Lung (tissue), 12 donors: Measurements from ENCODE around the gene FRYL. TPM values are rescaled to one million over a fixed set of nuclear protein-coding genes. Genes with fewer than 3 reads are reported as not detected.

ENCODE experiments used
- ATAC-seq: fragments of 200-7000 bp; cut with Tn5 transposase; one replicate; pipeline ENCODE4 v1.9.1; 2020; ENCODE audit warnings: moderate number of reproducible peaks; ENCODE audit not compliant: insufficient read depth, low FRiP score
- DNase-seq, 3 donors: peaks; one replicate each; pipeline ENCODE4 v3.0.0-alpha.2; 2013 to 2017
- H3K27ac ChIP-seq, 2 donors: one replicate each; pipeline ENCODE4 v1.5.1; 2013; ENCODE audit warnings: mild to moderate bottlenecking in 2 of 2, moderate library complexity in 2 of 2, control low read depth in 1 of 2, inconsistent platforms in 1 of 2, low read depth in 1 of 2, low read length in 1 of 2
- H3K27me3 ChIP-seq, 3 donors: one replicate each; pipeline ENCODE4 v1.5.1; 2013; ENCODE audit warnings: low read length in 2 of 3; ENCODE audit not compliant: control insufficient read depth in 3 of 3, insufficient read depth in 3 of 3
- H3K36me3 ChIP-seq, 4 donors: one replicate each; pipeline ENCODE4 v1.5.1; 2013; ENCODE audit warnings: low read length in 4 of 4, mild to moderate bottlenecking in 1 of 4, moderate library complexity in 1 of 4; ENCODE audit not compliant: control insufficient read depth in 4 of 4, insufficient read depth in 4 of 4
- H3K4me1 ChIP-seq, 5 donors: one replicate each; pipeline ENCODE4 v1.5.1; 2013; ENCODE audit warnings: low read length in 5 of 5, mild to moderate bottlenecking in 2 of 5, moderate library complexity in 1 of 5; ENCODE audit not compliant: control insufficient read depth in 5 of 5, insufficient read depth in 5 of 5
- H3K4me3 ChIP-seq: one replicate; pipeline ENCODE4 v1.5.1; 2013; ENCODE audit warnings: mild to moderate bottlenecking, control low read depth, moderate library complexity
- H3K9ac ChIP-seq, 2 donors: one replicate each; pipeline ENCODE4 v1.5.1; 2013; ENCODE audit warnings: low read length in 2 of 2, control low read depth in 1 of 2; ENCODE audit not compliant: insufficient read depth in 1 of 2
- H3K9me3 ChIP-seq, 4 donors: one replicate each; pipeline ENCODE4 v1.5.1; 2013; ENCODE audit warnings: low read length in 3 of 4, mild to moderate bottlenecking in 1 of 4, moderate library complexity in 1 of 4; ENCODE audit not compliant: control insufficient read depth in 4 of 4, insufficient read depth in 3 of 4
- WGBS, 2 donors: extraction: QIAGEN DNeasy Blood & Tissue Kit; methylation state at CpG; one replicate each; pipeline ENCODE4 v1.1.7; 2013; 5-methylcytosine and 5-hydroxymethylcytosine counted together
- polyA plus RNA-seq, 2 donors: library from polyadenylated mRNA; stranded (reverse); fragments of 200-250 nt; gene quantifications; one replicate each; pipeline ENCODE4 v1.2.1, GENCODE V29; 2013
- total RNA-seq, 2 donors: library from RNA; depleted of rRNA in 1 of 2; stranded (reverse); fragments of >200 nt in 1 of 2; gene quantifications; one replicate each; pipeline ENCODE4 v1.2.1, GENCODE V29; 2014 to 2021
- TF ChIP-seq, protein P1 (sequence below): IDR thresholded peaks from 2 replicates; pipeline ENCODE4 v1.5.1; 2012; ENCODE audit warnings: mild to moderate bottlenecking; ENCODE audit errors: control extremely low read depth, extremely low read depth
- donor health status: control.
- donor health status: control.
- donor health status: Bipolar disorder and iron deficiency.
- donor health status: healthy.
- donor health status: DM: yes; HTN: yes; CAD: no.

The FRYL gene
- total and polyA plus RNA-seq, 4 donors: 12.6 to 188 (median 31.7) TPM

- Histone ChIP-seq H3K4me3 (no peak overlapping the region), H3K4me1 (peaks cover 0 to 4% (median 0%) of the 10 kb centered on the region in 5 donors), H3K9ac (no peak overlapping the region), H3K9me3 (no peaks in the 10 kb centered on the region), H3K27ac (no peak overlapping the region), H3K36me3 (peaks cover 2 to 10% (median 4%) of the 10 kb centered on the region in 4 donors), H3K27me3 (no peaks in the 10 kb centered on the region)
- ATAC-seq: no peak
- WGBS, 2 donors: 91 to 95% methylated on average over 4 of the region's 4 CpGs
- no peak for DNase-seq
- TF ChIP-seq, protein P1, sequence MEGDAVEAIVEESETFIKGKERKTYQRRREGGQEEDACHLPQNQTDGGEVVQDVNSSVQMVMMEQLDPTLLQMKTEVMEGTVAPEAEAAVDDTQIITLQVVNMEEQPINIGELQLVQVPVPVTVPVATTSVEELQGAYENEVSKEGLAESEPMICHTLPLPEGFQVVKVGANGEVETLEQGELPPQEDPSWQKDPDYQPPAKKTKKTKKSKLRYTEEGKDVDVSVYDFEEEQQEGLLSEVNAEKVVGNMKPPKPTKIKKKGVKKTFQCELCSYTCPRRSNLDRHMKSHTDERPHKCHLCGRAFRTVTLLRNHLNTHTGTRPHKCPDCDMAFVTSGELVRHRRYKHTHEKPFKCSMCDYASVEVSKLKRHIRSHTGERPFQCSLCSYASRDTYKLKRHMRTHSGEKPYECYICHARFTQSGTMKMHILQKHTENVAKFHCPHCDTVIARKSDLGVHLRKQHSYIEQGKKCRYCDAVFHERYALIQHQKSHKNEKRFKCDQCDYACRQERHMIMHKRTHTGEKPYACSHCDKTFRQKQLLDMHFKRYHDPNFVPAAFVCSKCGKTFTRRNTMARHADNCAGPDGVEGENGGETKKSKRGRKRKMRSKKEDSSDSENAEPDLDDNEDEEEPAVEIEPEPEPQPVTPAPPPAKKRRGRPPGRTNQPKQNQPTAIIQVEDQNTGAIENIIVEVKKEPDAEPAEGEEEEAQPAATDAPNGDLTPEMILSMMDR: no peak
Observed at GRCh38 chr4:48596336-48596735, 183.7 kb downstream of the FRYL start.

- WGBS, 2 donors: 12 to 20% methylated on average over 1 of the region's 1 CpG
- Histone ChIP-seq H3K27ac (no peak overlapping the region), H3K36me3 (peaks cover 4 to 20% (median 12%) of the 10 kb centered on the region in 4 donors), H3K4me1 (peaks cover 0 to 12% (median 0%) of the 10 kb centered on the region in 5 donors), H3K9ac (no peak overlapping the region), H3K9me3 (no peaks in the 10 kb centered on the region), H3K4me3 (no peak overlapping the region), H3K27me3 (no peaks in the 10 kb centered on the region)
- peak in 1 of 3 donors; percentile 19 for DNase-seq
- TF ChIP-seq, protein P1: no peak
- ATAC-seq: no peak
Observed at GRCh38 chr4:48594180-48594579, 185.9 kb downstream of the FRYL start.

DNA sequence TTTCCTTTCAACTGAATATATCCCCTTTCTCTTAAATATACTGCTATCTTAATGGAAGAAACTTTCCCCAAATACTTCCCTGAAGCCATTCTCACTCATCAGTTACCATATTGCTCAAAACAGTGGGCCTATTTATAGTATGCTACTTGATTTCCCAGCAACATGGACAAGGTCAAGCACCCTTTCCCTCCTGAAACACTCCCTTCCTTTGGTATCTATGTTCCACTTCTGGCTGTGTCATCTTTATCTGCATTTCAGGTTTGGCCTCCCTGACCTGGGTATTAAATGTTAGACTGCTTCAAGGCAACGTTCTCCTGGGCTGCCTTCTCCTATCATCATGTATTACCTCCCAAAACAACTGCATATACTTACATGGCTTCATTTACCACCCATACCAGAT is 188.7 kb downstream of the FRYL start:
- no peak for ATAC-seq
- TF ChIP-seq, protein P1: no peak
- Histone ChIP-seq H3K36me3 (peaks cover 8 to 30% (median 22%) of the 10 kb centered on the region in 4 donors), H3K27me3 (no peaks in the 10 kb centered on the region), H3K4me3 (no peak overlapping the region), H3K9me3 (no peaks in the 10 kb centered on the region), H3K9ac (no peak overlapping the region), H3K4me1 (peaks cover 0 to 12% (median 0%) of the 10 kb centered on the region in 5 donors), H3K27ac (peak overlapping the region in 1 of 2 donors; percentile 12)
- DNase-seq: no peak
- WGBS, 2 donors: 90 to 97% methylated on average over 1 of the region's 1 CpG

GRCh38 chr4:48590884-48591283 is 189.2 kb downstream of the FRYL start:
- no peaks in the 10 kb centered on the region for H3K27me3 ChIP-seq
- DNase-seq (no peak), ATAC-seq (no peak)
- H3K4me3 ChIP-seq: no peak overlapping the region
- TF ChIP-seq, protein P1: no peak
- WGBS, 2 donors: 76 to 87% methylated on average over 2 of the region's 2 CpGs
- H3K27ac ChIP-seq: peak overlapping the region in 1 of 2 donors; percentile 12
- H3K36me3 ChIP-seq: peaks cover 8 to 33% (median 22%) of the 10 kb centered on the region in 4 donors
- no peak overlapping the region for H3K9ac ChIP-seq
- H3K4me1 ChIP-seq: peaks cover 0 to 12% (median 0%) of the 10 kb centered on the region in 5 donors
- no peaks in the 10 kb centered on the region for H3K9me3 ChIP-seq
